Tibial nerve (tissue), 4 donors: ENCODE data around the gene WFDC10A.

ENCODE experiments used
- EP300 ChIP-seq, 2 donors: sonication (generic); formaldehyde crosslinking; IDR thresholded peaks; one replicate each; pipeline ENCODE4 v1.6.1; 2017; ENCODE audit warnings: antibody characterized with exemption in 2 of 2, mild to moderate bottlenecking in 1 of 2
- POLR2A ChIP-seq, 2 donors: fragments of 450-650 bp; IDR thresholded peaks; one replicate each; pipeline ENCODE4 v1.6.1; 2017; ENCODE audit warnings: antibody characterized with exemption in 2 of 2, mild to moderate bottlenecking in 2 of 2, moderate library complexity in 2 of 2
- TF ChIP-seq, protein P1 (sequence below), 5 experiments: fragments of 200-600 bp in 3 of 5; fragments of 450-650 bp in 2 of 5; sonication (generic) in 3 of 5; IDR thresholded peaks; one replicate each; pipeline ENCODE4 v1.5.1; 2016 to 2019; ENCODE audit warnings: antibody characterized with exemption in 5 of 5, mild to moderate bottlenecking in 3 of 5, moderate library complexity in 2 of 5

DNA sequence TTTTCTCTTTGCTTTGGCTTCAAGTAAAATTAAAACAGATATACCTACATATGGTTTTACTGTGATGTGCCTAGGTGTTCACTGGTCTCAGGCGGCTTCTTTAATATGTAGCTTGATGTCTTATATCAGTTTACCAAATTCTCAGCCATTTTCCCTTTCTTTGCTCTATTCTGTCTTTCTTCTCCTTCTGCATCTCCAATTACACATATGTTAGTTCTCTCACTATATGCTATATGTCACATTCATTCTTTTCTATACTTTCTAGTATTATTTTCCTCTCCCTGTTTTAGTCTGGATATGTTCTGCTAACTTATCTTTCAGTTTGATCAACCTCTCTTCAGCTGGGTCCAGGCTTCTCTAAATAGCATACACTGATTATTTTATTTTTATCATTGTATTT, 36.0 kb upstream of the WFDC10A start:
- TF ChIP-seq, protein P1, sequence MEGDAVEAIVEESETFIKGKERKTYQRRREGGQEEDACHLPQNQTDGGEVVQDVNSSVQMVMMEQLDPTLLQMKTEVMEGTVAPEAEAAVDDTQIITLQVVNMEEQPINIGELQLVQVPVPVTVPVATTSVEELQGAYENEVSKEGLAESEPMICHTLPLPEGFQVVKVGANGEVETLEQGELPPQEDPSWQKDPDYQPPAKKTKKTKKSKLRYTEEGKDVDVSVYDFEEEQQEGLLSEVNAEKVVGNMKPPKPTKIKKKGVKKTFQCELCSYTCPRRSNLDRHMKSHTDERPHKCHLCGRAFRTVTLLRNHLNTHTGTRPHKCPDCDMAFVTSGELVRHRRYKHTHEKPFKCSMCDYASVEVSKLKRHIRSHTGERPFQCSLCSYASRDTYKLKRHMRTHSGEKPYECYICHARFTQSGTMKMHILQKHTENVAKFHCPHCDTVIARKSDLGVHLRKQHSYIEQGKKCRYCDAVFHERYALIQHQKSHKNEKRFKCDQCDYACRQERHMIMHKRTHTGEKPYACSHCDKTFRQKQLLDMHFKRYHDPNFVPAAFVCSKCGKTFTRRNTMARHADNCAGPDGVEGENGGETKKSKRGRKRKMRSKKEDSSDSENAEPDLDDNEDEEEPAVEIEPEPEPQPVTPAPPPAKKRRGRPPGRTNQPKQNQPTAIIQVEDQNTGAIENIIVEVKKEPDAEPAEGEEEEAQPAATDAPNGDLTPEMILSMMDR (IDR thresholded peaks at IDR 0.05), result no peak
- TF ChIP-seq POLR2A (IDR thresholded peaks at IDR 0.05) (no peak), EP300 (IDR thresholded peaks at IDR 0.05) (no peak)
